Progenitor cell of endocrine pancreas (in vitro differentiated cells): Measurements from ENCODE around the gene SMIM21. TPM values are rescaled to one million over a fixed set of nuclear protein-coding genes. Genes with fewer than 3 reads are reported as not detected.

Experiments used
- DNase-seq: peaks from one replicate; pipeline ENCODE4 v3.0.0; 2021; ENCODE audit warnings: low spot score; ENCODE audit not compliant: unreplicated experiment
- H3K27ac Mint-ChIP-seq: 2 replicates; pipeline ENCODE4 v1.8.0; 2021; ENCODE audit warnings: mild to moderate bottlenecking, moderate library complexity, mixed read lengths
- H3K27me3 Mint-ChIP-seq: 2 replicates; pipeline ENCODE4 v1.8.0; 2021; ENCODE audit warnings: mixed read lengths
- H3K36me3 Mint-ChIP-seq: 2 replicates; pipeline ENCODE4 v1.8.0; 2022; ENCODE audit warnings: mixed read lengths; ENCODE audit not compliant: insufficient read depth
- H3K4me1 Mint-ChIP-seq: 2 replicates; pipeline ENCODE4 v1.8.0; 2021; ENCODE audit warnings: low read depth, mixed read lengths
- H3K4me3 Mint-ChIP-seq: 2 replicates; pipeline ENCODE4 v1.8.0; 2021; ENCODE audit warnings: low read depth, mild to moderate bottlenecking, moderate library complexity, mixed read lengths
- H3K9me3 Mint-ChIP-seq: 2 replicates; pipeline ENCODE4 v1.8.0; 2021; ENCODE audit warnings: low read depth, mixed read lengths
- CTCF ChIP-seq: fragments of 200-600 bp; sonication (generic); IDR thresholded peaks from one replicate; pipeline ENCODE4 v1.5.0; 2021; ENCODE audit warnings: antibody characterized with exemption, mild to moderate bottlenecking; ENCODE audit not compliant: unreplicated experiment
- total RNA-seq: library from RNA; stranded (reverse); gene quantifications from 2 replicates; pipeline ENCODE4 v1.2.1, GENCODE V29; 2021

SMIM21 gene
- total RNA-seq, 1 donor from 2014 or later, result not detected

- Mint-ChIP-seq H3K4me3 (no peak overlapping the region), H3K36me3 (no peaks in the 10 kb centered on the region), H3K9me3 (no peaks in the 10 kb centered on the region), H3K27ac (no peak overlapping the region), H3K27me3 (no peaks in the 10 kb centered on the region), H3K4me1 (peaks cover 1% of the 10 kb centered on the region)
- no peak for DNase-seq
- no peak for TF ChIP-seq CTCF
Observed at GRCh38 chr18:75369026-75369721, 58.3 kb downstream of the SMIM21 start.

GRCh38 chr18:75365837-75366236, 61.7 kb downstream of the SMIM21 start:
- Mint-ChIP-seq H3K27me3 (no peaks in the 10 kb centered on the region), H3K4me3 (no peak overlapping the region), H3K4me1 (peaks cover 1% of the 10 kb centered on the region), H3K9me3 (no peaks in the 10 kb centered on the region), H3K27ac (no peak overlapping the region), H3K36me3 (no peaks in the 10 kb centered on the region)
- TF ChIP-seq CTCF, result no peak
- no peak for DNase-seq

- no peak overlapping the region for H3K27ac Mint-ChIP-seq
- H3K27me3 Mint-ChIP-seq, result no peaks in the 10 kb centered on the region
- H3K4me3 Mint-ChIP-seq, result no peak overlapping the region
- no peak for TF ChIP-seq CTCF
- H3K9me3 Mint-ChIP-seq, result no peaks in the 10 kb centered on the region
- H3K4me1 Mint-ChIP-seq, result peaks cover 1% of the 10 kb centered on the region
- DNase-seq, result no peak
- no peaks in the 10 kb centered on the region for H3K36me3 Mint-ChIP-seq
Observed at GRCh38 chr18:75365254-75365629, 62.3 kb downstream of the SMIM21 start.

GRCh38 chr18:75364512-75365253, 62.8 kb downstream of the SMIM21 start:
- H3K9me3 Mint-ChIP-seq, result no peaks in the 10 kb centered on the region
- no peak for DNase-seq
- H3K4me3 Mint-ChIP-seq, result no peak overlapping the region
- peaks cover under 1% of the 10 kb centered on the region for H3K27me3 Mint-ChIP-seq
- H3K4me1 Mint-ChIP-seq, result peaks cover 1% of the 10 kb centered on the region
- no peak overlapping the region for H3K27ac Mint-ChIP-seq
- H3K36me3 Mint-ChIP-seq, result no peaks in the 10 kb centered on the region
- TF ChIP-seq CTCF, result no peak

GRCh38 chr18:75363446-75364225, 63.9 kb downstream of the SMIM21 start:
- no peak overlapping the region for H3K4me3 Mint-ChIP-seq
- TF ChIP-seq CTCF, result no peak
- no peak overlapping the region for H3K27ac Mint-ChIP-seq
- peaks cover 5% of the 10 kb centered on the region for H3K27me3 Mint-ChIP-seq
- H3K36me3 Mint-ChIP-seq, result no peaks in the 10 kb centered on the region
- peaks cover 1% of the 10 kb centered on the region for H3K4me1 Mint-ChIP-seq
- H3K9me3 Mint-ChIP-seq, result no peaks in the 10 kb centered on the region
- DNase-seq, result no peak
